HEK293 (cell line): ENCODE data around the gene POLD3.

Experiments
- ZNF24 ChIP-seq: fragments of 450-650 bp; formaldehyde crosslinking; IDR thresholded peaks from 2 replicates; pipeline ENCODE4 v1.5.1; 2016; ENCODE audit warnings: missing biosample characterization, missing genetic modification characterization
- ZNF274 ChIP-seq, 2 experiments: fragments of 200-500 bp in 1 of 2; fragments of 450-650 bp in 1 of 2; sonication (Bioruptor generic) in 1 of 2; formaldehyde crosslinking in 1 of 2; IDR thresholded peaks; 2 replicates each; pipeline versions ENCODE4 v1.5.1 to v1.6.1; 2014 to 2016; ENCODE audit warnings: borderline replicate concordance in 1 of 2, inconsistent platforms in 1 of 2, low read length in 1 of 2, missing biosample characterization in 1 of 2, missing genetic modification characterization in 1 of 2
- ZNF510 ChIP-seq: fragments of 450-650 bp; formaldehyde crosslinking; IDR thresholded peaks from 2 replicates; pipeline ENCODE4 v1.5.1; 2018; ENCODE audit warnings: mild to moderate bottlenecking, missing genetic modification characterization, missing biosample characterization; ENCODE audit not compliant: insufficient replicate concordance
- TF ChIP-seq, protein P1 (sequence below): fragments of 450-650 bp; formaldehyde crosslinking; IDR thresholded peaks from 2 replicates; pipeline ENCODE4 v1.5.1; 2016; ENCODE audit warnings: missing biosample characterization, missing genetic modification characterization

DNA sequence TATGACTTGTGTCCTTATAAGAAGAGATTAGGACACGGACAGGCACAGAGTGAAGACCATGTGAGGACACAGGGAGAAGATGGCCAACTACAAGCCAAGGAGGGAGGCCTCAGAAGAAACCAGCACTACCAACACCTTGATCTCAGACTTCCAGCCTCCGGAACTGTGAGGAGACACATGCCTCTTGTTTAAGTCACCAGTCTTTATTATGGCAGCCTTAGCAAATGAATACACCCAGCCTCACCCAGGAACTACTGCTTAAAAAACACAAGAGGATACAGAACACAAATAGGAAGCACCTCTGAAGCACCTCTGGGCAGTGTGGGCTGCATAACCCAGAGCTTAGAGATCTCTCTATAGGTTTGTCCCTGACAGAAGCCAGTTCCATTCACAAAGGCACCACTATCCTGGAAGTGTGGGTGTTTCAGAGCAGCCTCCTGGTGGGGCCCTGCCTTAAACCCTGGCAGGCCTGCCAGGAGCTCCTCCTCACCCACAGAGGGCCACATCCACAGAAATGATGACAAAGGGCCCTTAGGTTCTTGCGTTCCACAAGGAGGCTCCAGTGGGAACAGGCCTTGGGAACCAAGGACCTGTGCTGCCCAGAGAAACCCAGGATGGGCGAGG is 80.1 kb downstream of the POLD3 start:
- TF ChIP-seq ZNF510 (tag by site-specific recombination), result no peak
- no peak for TF ChIP-seq ZNF24
- TF ChIP-seq ZNF274 (IDR thresholded peaks at IDR 0.05; ENCODE audit: low read length), result no peak
- no peak for TF ChIP-seq ZNF274 (tag by site-specific recombination; IDR thresholded peaks at IDR 0.05; ENCODE audit: borderline replicate concordance)
- TF ChIP-seq, protein P1, sequence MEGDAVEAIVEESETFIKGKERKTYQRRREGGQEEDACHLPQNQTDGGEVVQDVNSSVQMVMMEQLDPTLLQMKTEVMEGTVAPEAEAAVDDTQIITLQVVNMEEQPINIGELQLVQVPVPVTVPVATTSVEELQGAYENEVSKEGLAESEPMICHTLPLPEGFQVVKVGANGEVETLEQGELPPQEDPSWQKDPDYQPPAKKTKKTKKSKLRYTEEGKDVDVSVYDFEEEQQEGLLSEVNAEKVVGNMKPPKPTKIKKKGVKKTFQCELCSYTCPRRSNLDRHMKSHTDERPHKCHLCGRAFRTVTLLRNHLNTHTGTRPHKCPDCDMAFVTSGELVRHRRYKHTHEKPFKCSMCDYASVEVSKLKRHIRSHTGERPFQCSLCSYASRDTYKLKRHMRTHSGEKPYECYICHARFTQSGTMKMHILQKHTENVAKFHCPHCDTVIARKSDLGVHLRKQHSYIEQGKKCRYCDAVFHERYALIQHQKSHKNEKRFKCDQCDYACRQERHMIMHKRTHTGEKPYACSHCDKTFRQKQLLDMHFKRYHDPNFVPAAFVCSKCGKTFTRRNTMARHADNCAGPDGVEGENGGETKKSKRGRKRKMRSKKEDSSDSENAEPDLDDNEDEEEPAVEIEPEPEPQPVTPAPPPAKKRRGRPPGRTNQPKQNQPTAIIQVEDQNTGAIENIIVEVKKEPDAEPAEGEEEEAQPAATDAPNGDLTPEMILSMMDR, result no peak
